DMS79 (cell line): ENCODE data around the gene ICA1.

Source experiments
- DNase-seq: peaks from one replicate; lab custom pipeline; 2025; lab: John Stamatoyannopoulos, UW

The ICA1 gene

GRCh38 chr7:8160250-8160649 is 101.7 kb downstream of the ICA1 start:
- DNase-seq: no peak

- no peak for DNase-seq
Measured at GRCh38 chr7:8159595-8159994, 102.4 kb downstream of the ICA1 start.

DNA sequence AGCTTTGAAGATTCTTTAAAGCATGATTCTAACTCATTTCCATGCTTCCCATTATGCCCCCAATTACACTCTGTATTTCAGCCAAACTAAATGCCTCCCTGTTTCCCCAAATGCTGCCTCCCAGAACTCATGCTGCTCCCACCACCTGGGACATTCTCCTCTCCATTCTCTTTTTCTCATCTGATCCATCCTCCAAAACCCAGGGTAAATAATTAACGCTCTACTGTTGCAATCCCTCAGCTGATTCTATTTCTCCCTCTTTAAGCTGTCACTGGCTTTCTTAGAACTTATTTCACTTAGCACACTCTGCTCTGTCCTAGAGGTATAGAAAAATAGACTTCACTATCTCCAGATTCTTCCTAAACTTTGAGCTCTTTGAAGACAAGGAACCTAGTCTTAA is 104.7 kb downstream of the ICA1 start:
- no peak for DNase-seq

DNA sequence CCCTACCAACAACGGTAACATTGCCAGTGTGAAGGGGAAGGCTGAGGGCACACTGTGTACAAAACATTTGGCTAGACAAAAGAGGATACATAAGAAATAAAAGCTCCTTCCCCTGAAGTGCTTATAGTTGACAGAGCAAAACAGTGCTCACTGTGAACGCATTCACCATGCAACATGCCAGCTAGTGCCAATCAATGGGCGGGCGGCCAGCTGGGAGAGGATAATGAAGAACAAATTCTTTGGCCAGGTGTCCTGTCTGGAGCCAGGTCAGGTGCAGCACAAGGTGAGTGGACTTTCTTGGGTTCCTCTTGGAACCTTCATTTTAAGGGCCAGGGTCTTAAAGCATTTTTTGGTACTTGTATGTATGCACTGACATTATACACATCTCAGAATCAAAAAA is 106.1 kb downstream of the ICA1 start:
- no peak for DNase-seq

GRCh38 chr7:8154272-8154671 is 107.7 kb downstream of the ICA1 start:
- peak; percentile 14 for DNase-seq

DNA sequence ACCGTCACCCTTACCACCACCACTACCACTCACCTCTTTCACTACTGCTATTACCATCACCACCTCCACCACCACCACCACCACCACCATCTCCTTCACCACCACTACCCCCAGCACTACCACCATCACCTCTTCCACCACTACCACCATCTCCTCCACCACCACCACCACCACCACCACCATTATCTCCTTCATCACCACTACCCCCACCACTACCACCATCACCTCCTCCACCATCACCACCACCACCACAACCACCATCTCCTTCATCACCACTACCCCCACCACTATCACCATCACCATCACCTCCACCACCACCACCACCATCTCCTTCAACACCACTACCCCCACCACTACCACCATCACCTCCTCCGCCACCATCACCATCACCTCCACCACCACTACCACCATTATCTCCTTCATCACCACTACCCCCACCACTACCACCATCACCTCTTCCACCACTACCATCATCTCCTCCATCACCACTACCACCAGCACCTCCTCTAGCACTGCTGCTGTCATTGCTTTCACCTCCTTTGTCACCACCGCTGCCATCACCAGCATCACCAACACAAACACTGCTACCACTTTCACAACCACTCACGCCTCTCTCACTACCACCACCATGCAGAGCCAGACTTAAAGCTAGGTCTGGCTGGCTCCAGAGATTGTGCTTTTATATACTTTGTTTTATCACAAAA is 109.3 kb downstream of the ICA1 start:
- DNase-seq: no peak

- DNase-seq: no peak
Measured at GRCh38 chr7:8151161-8151725, 110.7 kb downstream of the ICA1 start.

GRCh38 chr7:8149222-8149621 is 112.7 kb downstream of the ICA1 start:
- no peak for DNase-seq

DNA sequence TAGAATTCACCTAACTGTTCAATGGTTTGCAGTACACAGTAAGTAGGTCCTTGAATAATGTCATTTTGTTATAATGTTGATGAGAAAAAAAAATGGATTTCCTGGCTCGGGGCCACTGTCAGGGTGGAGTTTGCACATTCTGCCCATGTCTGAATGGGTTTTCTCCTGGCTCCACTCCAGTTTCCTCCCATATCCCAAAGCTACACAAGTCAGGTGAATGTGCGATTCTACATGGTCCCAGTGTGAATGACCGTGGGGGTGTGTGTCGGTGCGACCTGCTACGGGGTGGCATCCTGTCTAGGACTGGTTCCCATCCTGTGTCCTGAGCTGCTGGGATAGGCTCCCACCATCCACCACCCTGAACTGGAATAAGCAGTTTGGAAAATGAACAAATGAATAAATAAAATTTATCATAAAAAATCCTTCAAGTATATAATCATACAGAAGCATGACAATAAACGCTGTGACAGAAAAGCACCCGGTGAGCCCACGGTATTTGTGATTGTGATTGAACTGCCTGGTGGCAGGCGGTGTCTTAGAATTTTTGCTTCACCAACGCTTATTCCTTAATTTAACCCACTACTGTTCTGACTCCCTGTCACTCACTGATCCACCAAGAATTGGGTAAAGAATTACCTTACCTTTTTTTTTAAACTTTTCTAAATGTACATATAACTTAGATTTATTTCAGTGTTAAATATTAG is 114.1 kb downstream of the ICA1 start:
- peak; percentile 17 for DNase-seq

DNA sequence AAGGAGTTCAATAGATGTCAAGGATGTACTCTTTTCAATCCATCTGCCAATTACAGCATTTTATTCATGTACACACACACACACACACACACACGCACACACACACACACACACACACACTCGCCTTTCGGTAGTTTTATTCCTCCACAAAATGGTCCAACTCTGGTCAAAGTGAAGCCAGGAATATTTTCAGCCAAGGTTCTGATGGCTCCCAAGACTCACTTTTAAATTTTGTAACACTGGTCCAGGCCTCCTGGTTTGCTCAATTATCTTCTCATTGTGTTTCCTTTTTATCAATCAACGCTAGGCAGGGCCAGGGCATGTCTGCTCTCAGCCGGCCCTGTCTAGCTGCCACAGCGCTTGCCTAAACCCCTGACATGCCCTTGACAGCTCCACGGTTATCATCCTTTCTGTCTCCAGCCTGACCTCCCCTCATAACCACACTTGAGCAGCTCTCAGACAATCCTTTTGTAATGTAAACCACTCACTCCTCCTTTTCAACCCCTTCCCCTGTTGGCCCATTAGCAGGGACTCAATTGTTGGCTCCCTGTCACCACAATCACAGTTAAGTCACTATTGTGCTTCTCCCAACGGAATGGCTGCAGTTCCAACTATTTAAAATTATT is 115.1 kb downstream of the ICA1 start:
- DNase-seq: peak; percentile 62

DNA sequence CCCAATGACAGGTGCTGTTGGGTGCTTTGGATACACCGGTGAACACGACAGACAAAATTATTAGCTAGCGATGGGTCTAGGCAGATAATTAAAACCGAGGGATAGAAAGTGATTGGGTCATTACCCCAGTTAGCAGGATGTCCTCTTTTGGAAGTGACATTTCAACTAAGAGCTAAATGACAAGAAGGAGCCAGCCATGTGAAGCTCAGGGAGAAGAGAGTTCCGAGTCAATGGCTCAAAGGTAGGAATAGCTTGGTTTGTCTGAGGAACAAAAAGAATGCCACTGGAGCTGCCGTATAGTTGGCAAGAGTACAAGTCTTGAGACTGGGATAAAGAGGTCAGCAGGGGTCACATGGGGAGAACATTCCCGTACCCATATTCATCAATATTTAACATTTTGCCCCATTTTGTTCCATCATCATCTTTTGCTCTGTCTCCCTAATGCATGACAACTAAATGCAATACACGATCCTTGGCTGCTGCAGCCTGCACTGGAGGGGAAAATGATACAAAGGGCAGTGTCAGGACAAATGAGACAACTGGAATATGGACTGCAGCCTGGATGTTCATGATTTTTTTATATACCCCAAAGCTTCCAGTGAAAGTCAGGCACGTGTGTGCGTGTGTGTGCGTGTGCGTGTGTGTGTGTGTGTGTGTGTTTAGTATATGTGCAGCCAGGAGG is 115.7 kb downstream of the ICA1 start:
- DNase-seq: no peak

DNA sequence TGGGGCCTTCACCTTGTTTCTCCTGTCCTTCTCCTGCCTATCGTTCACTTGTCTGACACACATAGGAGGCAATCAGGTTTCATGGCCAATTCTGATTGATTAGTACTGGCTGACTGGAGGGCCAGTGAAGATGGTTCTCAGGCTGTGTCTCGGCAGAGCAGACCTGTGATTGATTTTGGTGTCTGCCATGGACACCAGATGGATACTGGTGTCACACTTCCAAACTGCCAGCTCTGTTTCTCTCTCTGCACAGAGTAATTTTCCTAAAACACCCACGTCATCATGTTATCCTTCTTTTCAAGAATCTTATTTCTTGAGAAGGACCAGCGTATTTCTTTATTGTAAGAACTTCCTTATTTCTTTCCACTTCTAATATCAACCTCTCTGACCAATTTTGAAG is 117.1 kb downstream of the ICA1 start:
- DNase-seq: no peak

GRCh38 chr7:8143151-8143874 is 118.7 kb downstream of the ICA1 start:
- DNase-seq: no peak

DNA sequence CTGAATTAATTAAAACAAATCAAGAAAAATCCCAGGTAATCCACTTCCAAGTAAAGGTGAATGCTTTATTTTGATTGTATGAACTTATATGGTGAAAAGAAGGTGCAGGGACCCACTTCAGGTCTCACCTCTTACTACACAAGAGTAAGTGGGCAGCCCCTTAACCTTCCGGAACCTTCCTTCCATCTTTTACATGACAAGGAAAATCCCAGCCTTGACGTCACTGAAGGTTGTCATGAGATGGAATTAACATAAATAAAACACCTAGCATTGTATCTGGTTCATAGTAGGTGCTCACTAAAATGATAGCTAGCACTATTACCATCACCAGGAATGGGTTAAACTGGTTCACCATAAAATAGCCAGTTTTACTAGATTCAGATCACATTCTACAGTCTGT is 119.5 kb downstream of the ICA1 start:
- no peak for DNase-seq

DNA sequence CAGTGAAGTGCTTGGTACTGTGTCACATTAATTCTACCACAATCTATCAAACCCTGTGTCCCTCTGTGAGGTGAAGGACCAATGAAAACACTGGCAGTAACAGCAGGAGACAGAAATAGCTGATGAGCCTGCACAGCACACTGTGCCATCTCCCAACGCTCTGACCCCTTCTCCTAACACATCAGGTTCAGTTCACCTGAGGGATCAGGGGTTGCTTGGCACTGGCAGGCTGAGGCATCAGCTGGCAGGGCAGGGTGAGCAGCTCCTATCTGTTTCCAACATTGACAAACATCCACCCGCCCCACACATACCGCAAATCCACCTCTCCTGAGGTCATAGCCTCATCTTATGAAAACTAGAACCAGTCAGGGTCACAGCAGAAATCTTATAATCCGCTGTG is 120.9 kb downstream of the ICA1 start:
- DNase-seq: no peak

- no peak for DNase-seq
Measured at GRCh38 chr7:8136051-8136730, 125.8 kb downstream of the ICA1 start.

GRCh38 chr7:8135417-8135816 is 126.5 kb downstream of the ICA1 start:
- DNase-seq: no peak

DNA sequence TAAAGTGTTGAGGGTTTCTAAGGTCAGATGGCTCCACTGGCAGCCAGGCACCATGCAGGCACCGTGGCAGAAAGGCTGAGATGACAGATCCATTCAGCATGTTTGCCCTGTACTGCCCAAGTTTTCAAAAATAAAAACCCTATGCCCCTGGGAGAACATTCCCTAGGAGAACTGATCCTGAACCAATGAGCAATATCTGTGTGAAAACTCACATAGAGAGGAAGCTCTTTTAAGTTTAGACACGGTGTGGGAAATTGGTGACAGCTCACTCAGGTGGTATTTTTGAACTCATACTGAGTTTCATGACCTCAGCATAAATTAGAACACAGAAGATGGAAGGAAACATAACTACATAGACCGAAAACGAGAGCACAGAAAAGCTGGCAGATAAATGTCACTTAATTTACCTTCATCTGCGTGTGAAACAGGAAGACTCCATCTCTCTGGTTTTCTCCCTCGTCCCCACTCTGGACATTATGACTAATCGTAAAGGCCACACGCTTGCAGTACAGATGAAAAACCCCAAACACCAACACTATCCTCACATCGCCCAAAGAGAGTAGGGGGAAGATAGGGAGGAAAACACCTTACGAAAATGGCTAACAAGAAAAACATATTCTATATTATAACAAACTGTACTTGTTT is 127.8 kb downstream of the ICA1 start:
- DNase-seq: no peak

GRCh38 chr7:8133188-8133848 is 128.6 kb downstream of the ICA1 start:
- no peak for DNase-seq
